ENCODE results near the gene SPPL2B. TPM values are rescaled to one million over a fixed set of nuclear protein-coding genes. Genes with fewer than 3 reads are reported as not detected.
"Not testable (repeated sequence)": the region's sequence is repeated elsewhere in the genome, so short reads cannot be mapped to it uniquely, and the experiment has no call there.

Gene SPPL2B
- total RNA-seq, 3 donors from 2014 or later: 119 to 177 (median 153) TPM

DNA sequence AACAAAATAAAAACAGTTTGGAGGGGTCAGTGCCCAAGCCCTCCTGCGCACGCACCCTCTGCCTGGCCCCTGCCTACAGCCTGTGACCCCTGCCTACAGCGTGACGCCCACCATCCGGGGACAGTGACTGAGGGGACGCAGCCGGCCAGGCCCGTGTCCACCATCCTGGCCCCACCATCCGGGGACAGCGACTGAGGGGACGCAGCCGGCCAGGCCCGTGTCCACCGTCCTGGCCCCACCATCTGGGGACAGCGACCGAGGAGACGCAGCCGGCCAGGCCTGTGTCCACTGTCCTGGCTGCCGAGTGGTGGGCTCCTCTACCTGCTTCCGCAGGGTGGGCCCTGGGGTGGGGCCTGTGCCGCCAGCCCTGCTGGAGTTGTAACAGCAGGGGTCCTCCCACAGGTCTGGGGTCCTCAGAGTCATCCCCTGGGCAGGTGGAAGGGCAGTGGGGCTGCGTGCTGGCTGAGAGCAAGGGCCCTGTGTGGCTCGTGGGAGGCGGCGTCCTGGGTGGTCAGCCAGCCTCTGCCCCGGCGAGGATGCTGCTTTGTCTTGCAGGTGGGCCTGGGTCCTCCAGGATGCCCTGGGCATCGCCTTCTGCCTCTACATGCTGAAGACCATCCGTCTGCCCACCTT lies 14.3 kb downstream of the SPPL2B start:
- Histone ChIP-seq H3K4me1 (ENCODE audit: low read depth) (peaks cover 15% of the 10 kb centered on the region), H3K4me3 (no peak overlapping the region), H3K9me3 (no peaks in the 10 kb centered on the region), H3K36me3 (ENCODE audit: low read depth) (no peaks in the 10 kb centered on the region)
- TF ChIP-seq, protein P1, sequence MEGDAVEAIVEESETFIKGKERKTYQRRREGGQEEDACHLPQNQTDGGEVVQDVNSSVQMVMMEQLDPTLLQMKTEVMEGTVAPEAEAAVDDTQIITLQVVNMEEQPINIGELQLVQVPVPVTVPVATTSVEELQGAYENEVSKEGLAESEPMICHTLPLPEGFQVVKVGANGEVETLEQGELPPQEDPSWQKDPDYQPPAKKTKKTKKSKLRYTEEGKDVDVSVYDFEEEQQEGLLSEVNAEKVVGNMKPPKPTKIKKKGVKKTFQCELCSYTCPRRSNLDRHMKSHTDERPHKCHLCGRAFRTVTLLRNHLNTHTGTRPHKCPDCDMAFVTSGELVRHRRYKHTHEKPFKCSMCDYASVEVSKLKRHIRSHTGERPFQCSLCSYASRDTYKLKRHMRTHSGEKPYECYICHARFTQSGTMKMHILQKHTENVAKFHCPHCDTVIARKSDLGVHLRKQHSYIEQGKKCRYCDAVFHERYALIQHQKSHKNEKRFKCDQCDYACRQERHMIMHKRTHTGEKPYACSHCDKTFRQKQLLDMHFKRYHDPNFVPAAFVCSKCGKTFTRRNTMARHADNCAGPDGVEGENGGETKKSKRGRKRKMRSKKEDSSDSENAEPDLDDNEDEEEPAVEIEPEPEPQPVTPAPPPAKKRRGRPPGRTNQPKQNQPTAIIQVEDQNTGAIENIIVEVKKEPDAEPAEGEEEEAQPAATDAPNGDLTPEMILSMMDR (IDR thresholded peaks at IDR 0.05): no peak
- intact Hi-C loops (cut with DNase I, micrococcal nuclease): no loop called here
- DNase-seq (peak in 2 of 3 donors; percentile 25 to 41), ATAC-seq (no peak)

DNA sequence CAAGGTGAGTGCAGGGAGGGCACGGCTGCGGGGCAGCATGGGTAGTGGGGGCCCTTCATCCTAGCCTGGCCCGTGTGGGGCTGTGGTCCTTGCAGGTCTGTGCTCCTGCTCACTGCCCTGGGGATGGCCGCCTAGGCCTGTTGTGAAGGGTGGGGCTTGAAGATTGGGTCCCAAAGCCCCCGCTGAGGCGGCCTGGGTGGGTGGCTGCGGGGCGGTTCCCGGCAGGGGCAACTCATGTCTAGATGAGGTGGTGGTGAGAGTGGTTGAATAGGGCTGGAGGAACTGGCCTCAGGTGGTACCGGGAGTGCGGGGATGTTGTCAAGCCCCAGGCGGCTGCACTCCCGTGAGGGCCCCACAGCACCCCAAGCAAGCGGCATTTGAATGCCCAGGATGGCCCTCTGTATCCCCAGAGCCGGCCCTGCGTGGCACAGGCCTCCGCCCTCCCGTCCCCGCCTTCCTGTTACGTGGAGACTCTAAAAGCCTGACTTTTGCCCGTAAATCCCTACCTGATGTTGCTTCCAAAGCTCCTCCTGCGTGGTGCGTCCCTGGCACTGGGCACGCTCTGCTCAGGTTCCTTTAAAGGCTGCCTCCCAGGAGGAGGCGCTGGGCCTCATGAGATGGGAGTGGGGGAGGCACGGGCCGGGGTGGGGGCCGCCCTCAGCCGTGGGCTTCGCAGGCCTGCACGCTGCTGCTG lies 15.0 kb downstream of the SPPL2B start:
- Histone ChIP-seq H3K9me3 (no peaks in the 10 kb centered on the region), H3K4me1 (ENCODE audit: low read depth) (peaks cover 15% of the 10 kb centered on the region), H3K4me3 (no peak overlapping the region), H3K36me3 (ENCODE audit: low read depth) (no peaks in the 10 kb centered on the region)
- TF ChIP-seq, protein P1 (IDR thresholded peaks at IDR 0.05): no peak
- DNase-seq (peak in 2 of 3 donors; percentile 18 to 49), ATAC-seq (no peak)
- intact Hi-C loops (cut with DNase I, micrococcal nuclease): no loop called here

DNA sequence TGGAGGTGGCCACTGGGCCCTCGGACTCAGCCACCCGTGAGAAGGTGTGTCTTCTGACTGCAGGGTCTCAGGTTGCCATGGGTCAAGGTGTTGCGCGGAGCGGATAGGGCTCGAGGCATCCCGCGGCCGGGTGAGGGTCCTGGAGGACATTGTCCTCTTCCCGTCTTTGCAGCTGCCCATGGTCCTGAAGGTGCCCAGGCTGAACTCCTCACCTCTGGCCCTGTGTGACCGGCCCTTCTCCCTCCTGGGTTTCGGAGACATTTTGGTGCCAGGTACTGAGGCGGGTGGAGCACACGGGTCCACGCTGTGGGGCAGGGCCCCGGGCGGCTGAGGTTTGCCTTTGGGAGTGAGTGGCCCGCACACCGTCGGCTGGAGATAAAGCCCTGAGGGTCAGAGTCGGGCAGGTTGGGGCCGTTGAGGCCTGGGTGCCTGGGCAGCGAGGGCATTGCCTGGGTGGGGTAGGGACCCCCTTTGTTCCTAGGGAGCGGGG lies 15.9 kb downstream of the SPPL2B start:
- ATAC-seq (no peak), DNase-seq (peak in 1 of 3 donors; percentile 37)
- no peak overlapping the region for H3K4me3 ChIP-seq
- intact Hi-C loops (cut with DNase I, micrococcal nuclease): no loop called here
- H3K9me3 ChIP-seq: no peaks in the 10 kb centered on the region
- TF ChIP-seq, protein P1 (IDR thresholded peaks at IDR 0.05): no peak
- H3K36me3 ChIP-seq (ENCODE audit: low read depth): no peaks in the 10 kb centered on the region
- H3K4me1 ChIP-seq (ENCODE audit: low read depth): peaks cover 15% of the 10 kb centered on the region

DNA sequence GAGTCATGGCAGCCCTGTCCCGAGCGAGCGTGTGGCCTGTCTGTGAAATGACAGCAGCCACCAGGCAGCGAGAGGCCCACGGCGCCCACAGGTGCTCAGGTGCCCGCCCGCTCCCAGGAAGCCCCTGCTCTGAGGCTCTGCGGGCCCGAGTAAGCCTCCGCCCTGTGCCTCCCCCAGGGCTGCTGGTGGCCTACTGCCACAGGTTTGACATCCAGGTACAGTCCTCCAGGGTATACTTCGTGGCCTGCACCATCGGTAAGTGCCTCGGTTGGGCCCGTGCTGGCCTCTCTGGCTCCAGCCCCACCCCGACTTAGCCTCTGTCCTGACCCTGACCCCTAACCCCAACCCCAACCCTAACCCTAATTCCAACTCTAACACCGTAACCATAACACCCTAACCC lies 16.6 kb downstream of the SPPL2B start:
- no peak for ATAC-seq

DNA sequence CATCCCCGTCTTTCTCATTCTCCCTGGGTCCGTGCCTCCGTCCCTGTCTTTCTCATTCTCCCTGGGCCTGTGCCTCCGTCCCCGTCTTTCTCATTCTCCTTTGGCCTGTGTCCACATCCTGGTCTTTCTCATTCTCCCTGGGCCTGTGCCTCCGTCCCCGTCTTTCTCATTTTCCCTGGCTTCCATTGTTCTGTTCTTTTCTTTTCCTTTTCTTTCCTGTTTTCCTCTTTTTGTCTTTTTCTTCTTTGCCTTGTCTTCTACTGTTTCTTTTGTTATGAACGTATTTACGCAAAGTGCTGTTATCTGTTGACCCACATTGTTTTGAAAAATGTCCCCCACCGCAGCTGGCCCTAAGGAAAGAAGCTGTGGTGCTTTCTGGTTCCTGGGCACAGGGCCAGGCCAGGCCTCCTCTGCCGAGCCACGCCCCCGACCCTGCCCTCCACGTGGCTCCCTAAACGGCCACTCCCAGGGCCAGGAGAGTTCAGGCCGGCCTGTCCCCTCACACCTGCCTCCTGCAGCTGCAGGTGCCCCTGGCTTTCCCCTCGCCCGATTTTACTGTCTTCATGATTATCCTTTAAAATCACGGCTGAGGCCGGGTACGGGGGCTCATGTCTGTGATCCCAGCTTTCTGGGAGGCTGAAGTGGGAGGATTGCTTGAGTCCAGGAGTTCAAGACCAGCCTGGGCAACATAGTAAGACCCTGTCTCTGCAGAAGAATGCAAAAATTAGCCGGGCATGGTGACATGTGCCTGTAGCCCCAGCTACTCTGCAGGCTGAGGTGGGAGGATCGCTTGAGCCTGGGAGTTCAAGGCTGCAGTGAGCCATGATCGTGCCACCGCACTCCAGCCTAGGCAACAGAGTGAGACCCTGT lies 17.5 kb downstream of the SPPL2B start:
- ATAC-seq (peak; percentile 98), DNase-seq (peak; percentile 87 to 93 (median 90))
- TF ChIP-seq, protein P1 (IDR thresholded peaks at IDR 0.05): no peak
- Histone ChIP-seq H3K36me3 (ENCODE audit: low read depth) (no peaks in the 10 kb centered on the region), H3K4me3 (no peak overlapping the region), H3K9me3 (no peaks in the 10 kb centered on the region), H3K4me1 (ENCODE audit: low read depth) (peaks cover 15% of the 10 kb centered on the region)
- intact Hi-C loops (cut with DNase I, micrococcal nuclease): no loop called here

More for the DNA sequence above, 16.6 kb downstream of the SPPL2B start:
- intact Hi-C loops (cut with DNase I, micrococcal nuclease): no loop called here
- Histone ChIP-seq H3K36me3 (ENCODE audit: low read depth) (no peaks in the 10 kb centered on the region), H3K9me3 (no peaks in the 10 kb centered on the region), H3K4me1 (ENCODE audit: low read depth) (peaks cover 15% of the 10 kb centered on the region), H3K4me3 (no peak overlapping the region)
- TF ChIP-seq, protein P1 (IDR thresholded peaks at IDR 0.05): no peak
- peak in 1 of 3 donors; percentile 34 for DNase-seq

DNA sequence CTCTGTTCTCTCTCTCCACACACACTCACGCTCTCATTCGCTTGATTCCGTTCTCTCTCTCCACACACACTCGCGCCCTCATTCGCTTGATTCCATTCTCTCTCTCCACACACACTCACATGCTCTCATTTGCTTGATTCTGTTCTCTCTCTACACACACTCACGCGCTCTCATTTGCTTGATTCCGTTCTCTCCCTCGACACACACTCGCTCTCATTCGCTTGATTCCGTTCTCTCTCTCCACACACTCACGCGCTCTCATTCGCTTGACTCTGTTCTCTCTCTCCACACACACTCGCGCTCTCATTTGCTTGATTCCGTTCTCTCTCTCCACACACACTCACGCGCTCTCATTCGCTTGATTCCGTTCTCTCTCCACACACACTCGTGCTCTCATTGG lies 21.3 kb downstream of the SPPL2B start:
- DNase-seq; ATAC-seq; H3K36me3 ChIP-seq (ENCODE audit: low read depth); H3K4me1 ChIP-seq (ENCODE audit: low read depth); H3K9me3 ChIP-seq; H3K4me3 ChIP-seq; intact Hi-C loops (cut with DNase I, micrococcal nuclease): not testable (repeated sequence)

Measured in mucosa of descending colon (tissue), 3 donors.